8988T (cell line): ENCODE measurements around the gene MKX.
A peak's percentile ranks its signal among the peaks of the same experiment; 100 is the strongest.
"Not testable (repeated sequence)": the region's sequence is repeated elsewhere in the genome, so short reads cannot be mapped to it uniquely, and the experiment has no call there.

Source experiments
- DNase-seq: peaks from one replicate; pipeline ENCODE4 v3.0.0; 2011

Gene MKX

GRCh38 chr10:27687743-27688142 lies 57.9 kb downstream of the MKX start:
- DNase-seq: no peak

DNA sequence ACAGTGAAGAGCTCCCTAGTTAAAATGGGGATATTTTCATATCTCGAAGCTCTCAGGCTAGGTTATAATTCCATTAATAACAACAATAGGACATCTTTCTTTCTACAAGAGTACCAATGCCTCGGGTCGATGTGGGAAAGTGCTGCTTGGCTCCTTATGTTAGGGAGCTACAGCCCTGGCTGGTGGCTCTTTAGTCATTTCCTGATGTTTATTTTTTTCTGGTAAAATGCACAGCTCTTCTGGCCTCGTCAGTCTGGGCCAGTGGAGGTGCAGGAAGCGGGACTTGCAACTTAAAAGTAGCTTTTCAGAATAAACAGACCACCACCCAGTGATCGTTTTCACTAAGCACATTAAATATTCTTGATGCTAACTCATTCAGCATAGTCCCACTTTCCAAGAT lies 58.3 kb downstream of the MKX start:
- DNase-seq: no peak

DNA sequence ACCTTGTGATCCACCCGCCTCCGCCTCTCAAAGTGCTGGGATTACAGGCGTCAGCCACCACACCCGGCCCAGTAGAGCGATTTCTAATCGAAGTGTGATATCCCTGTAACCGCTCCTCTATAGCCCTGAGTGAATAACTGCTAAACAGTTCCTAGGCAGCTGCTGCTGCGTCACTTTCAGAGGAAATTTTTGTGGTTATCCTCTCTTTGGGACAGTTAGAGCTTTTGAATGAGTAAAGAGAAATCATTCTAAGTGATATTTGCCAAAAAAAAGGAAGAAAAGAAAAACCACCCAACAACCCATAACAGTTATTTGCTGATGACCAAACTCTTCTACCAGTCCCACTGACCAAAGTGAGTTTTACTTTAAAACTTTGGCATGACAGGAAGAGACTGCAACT lies 59.9 kb downstream of the MKX start:
- no peak for DNase-seq

GRCh38 chr10:27683226-27683625 lies 62.4 kb downstream of the MKX start:
- no peak for DNase-seq

- DNase-seq: not testable (repeated sequence)
Measured at GRCh38 chr10:27681795-27682194, 63.8 kb downstream of the MKX start.

DNA sequence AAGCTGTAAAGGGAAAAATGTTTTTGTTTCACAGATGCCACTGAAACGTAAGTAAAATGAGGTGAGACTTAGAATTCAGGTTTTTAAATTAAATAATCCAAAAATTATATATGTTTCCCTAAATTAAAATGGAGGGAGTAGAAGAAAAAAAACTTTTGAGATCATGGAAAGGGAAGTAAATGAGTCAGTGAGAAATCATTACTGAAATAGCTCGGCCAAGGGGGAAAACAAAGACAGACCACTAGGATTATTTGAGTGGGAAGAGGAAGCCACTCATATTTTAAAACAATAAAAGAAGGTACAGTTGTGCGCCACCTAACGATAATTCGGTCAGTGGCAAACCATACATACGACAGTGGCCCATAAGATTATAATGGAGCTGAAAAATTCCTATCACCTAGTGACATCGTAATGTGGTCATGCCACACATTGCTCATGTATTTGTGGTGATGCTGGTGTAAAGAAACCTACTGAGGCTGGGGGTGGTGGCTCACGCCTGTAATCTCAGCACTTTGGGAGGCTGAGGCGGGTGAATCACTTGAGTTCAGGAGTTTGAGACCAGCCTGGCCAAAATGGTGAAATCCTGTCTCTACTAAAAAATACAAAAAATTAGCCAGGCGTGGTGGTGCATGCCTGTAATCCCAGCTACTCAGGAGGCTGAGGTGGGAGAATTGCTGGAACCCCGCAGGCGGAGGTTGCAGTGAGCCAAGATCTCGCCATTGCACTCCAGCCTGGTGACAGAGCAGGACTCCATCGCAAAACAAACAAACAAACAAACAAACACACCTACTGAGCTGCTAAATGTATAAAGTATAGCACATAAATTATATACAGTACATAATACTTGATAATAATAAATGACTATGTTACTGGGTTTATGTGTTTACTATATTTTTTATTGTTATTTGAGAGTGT lies 64.7 kb downstream of the MKX start:
- no peak for DNase-seq

DNA sequence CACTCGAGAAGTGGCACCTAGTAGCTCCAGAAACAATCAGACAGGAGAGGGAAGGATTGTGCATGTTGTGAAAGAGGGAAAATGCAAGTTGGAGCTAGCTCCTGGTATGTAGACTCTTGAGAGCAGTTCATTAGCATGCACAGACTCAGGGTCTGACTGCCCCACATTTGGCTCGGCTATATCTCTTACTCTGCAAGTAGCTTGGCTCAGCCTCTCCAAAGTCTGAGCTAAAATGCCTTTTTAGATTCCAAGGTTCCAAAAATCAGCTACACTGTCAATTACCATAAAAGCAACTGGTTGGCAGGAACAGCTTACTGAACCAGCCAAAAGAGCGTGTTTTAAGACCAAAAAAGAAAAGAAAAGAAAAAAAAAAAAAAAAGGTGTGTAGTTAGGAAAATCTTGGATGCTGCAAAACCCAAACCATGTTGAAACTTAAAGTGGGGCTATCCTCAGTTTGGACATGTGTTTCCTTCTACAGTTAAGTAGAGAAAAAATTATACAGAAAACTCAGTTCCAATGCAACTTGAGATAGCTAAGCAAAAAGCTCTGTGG lies 65.5 kb downstream of the MKX start:
- no peak for DNase-seq

GRCh38 chr10:27679369-27679912 lies 66.2 kb downstream of the MKX start:
- no peak for DNase-seq

GRCh38 chr10:27678166-27678565 lies 67.5 kb downstream of the MKX start:
- no peak for DNase-seq

GRCh38 chr10:27673065-27673464 lies 72.6 kb downstream of the MKX start:
- DNase-seq: no peak

DNA sequence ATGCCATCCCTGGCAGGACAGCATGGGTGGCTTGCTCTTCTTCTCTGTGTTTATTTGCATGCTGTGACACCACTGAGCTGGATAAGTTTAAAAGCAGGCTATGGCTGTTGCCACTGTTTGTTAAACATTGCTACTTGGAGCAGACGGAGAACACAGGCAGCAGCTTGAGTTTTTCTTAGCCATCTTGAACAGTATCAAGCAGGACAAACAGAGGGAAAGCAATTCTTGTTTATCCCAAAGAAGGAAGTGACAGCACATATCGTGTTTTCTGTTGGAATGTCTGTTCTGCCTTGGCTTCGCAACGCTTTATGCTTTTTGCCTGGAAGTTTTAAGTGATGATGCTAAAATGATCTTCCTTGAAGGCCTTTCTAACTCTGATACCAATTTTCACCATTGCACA lies 73.8 kb downstream of the MKX start:
- DNase-seq: no peak

DNA sequence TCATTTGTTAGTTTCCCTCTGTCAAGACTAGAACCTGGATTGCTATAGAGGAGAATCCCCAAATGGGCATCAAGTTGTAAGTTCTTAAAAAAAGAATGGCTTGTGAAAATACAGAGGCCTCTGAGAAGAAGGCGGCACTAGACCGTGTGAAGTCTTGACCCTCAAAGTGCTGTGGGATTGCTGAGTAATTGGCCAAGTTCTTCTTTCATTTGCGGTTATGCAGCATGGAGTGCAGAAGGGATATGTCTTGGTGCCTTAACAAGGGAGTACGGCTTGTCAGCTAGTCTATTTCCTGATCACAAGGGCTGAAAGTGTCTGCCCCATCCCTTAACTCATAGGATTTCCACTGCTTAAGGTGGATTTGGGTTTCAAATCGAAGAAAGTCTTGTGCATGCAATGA lies 81.2 kb downstream of the MKX start:
- DNase-seq: no peak

GRCh38 chr10:27663621-27664020 lies 82.0 kb downstream of the MKX start:
- DNase-seq: no peak

- DNase-seq: no peak
Measured at GRCh38 chr10:27661514-27662286, 83.9 kb downstream of the MKX start.

DNA sequence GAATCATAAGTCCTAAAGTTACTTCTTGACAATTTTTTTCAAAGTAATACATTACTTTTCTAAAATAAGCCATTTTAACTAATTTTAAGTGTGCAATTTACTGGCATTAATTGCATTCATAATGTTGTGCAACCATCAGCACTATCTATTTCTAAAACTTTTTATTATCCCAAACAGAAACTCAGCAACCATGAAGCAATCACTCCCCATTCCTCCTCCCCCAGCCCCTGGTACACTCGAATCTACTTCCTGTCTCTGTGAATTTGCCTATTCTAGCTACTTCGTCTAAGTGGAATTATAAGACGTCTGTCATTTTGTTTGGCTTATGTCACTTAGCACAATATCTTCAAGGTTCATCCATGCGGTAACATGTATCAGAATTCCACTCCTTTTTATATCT lies 84.9 kb downstream of the MKX start:
- DNase-seq: no peak

- no peak for DNase-seq
Measured at GRCh38 chr10:27660268-27660667, 85.4 kb downstream of the MKX start.

GRCh38 chr10:27659786-27660185 lies 85.8 kb downstream of the MKX start:
- no peak for DNase-seq

GRCh38 chr10:27658788-27659187 lies 86.8 kb downstream of the MKX start:
- DNase-seq: peak; percentile 21

DNA sequence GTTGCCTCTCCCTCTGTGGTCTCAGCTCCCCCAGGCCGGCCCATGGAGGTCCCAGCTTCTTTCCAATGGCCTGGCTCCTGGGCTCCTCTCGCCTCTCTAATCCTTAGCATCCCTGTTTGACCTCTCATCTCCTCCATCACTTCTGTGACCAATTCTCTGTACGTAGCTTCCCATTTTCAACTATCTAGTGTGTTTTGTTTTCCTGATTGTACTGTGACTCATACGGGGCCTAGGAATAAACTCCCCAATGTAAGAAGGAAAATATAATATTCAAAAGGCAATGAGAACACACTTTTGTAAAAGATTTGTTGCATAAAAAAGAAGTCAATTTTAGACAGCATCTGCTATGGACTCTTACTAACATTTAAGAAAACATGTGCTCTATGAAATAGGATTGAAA lies 90.3 kb downstream of the MKX start:
- no peak for DNase-seq

DNA sequence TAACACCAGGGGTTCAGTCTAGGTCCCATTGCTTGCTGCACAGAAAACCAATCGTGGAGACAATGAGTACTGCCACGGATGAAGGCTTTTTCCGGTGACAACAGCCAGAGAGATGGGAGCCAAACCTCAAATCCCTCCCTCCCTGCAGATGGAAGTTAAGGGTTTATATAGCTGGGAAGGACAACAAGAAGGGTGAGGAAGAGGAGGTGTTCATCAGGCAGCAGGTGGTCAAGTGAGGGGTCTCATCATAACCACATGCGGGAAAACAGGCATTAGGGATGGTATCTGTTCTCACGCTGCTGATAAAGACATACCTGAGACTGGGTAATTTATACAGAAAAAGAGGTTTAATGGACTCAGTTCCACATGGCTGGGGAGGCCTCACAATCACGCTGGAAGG lies 91.3 kb downstream of the MKX start:
- no peak for DNase-seq

GRCh38 chr10:27646604-27647175 lies 98.9 kb downstream of the MKX start:
- DNase-seq: no peak

- no peak for DNase-seq
Measured at GRCh38 chr10:27646194-27646593, 99.4 kb downstream of the MKX start.

DNA sequence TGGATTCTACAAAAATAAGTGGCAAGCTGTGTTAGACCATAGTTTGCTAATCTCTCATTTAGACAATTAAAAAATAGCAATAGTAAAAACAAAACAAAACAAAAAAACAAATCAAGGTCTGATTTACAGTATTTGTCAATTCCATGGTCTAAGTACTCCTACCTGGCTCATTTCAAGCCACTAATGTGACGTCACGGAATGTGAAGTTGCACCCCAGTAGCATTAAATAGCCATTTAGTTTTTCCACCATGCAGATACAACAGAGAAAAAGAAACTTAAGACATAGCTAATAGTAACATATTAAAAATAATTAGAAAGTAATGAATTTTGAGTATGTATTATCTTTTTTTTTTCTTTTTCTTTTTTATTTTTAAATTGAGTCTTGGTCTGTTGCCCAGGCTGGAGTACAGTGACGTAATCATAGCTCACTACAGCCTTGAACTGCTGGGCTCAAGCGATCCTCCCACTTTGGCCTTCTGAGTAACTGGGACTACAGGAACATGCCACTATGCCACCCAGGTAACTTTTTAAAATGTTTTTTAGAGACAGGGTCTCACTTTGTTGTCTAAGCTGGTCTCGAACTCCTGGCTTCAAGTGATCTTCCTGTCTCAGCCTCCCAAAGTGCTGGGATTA lies 101.2 kb downstream of the MKX start:
- DNase-seq: no peak
